HepG2 (cell line): ENCODE data around the gene SNED1. TPM values are rescaled to one million over a fixed set of nuclear protein-coding genes. Genes with fewer than 3 reads are reported as not detected.

Source experiments
- CHD4 ChIP-seq: fragments of 200-600 bp; sonication (generic); IDR thresholded peaks from 2 replicates; pipeline ENCODE4 v1.7.0; 2017; ENCODE audit warnings: mild to moderate bottlenecking, low read length, borderline replicate concordance
- GATAD1 ChIP-seq: IDR thresholded peaks from 2 replicates; pipeline ENCODE4 v1.6.1; 2016; ENCODE audit warnings: missing genetic modification reagents, missing compliant biosample characterization
- HNRNPL ChIP-seq: fragments of 200-400 bp; formaldehyde crosslinking; IDR thresholded peaks from 2 replicates; pipeline ENCODE4 v1.6.1; 2017; ENCODE audit warnings: mild to moderate bottlenecking, low read depth, low read length
- HNRNPLL ChIP-seq: fragments of 200-400 bp; formaldehyde crosslinking; IDR thresholded peaks from 2 replicates; pipeline ENCODE4 v1.6.1; 2017; ENCODE audit warnings: mild to moderate bottlenecking, low read depth, low read length; ENCODE audit not compliant: poor library complexity, severe bottlenecking
- KDM5B ChIP-seq: sonication (generic); formaldehyde crosslinking; IDR thresholded peaks from 2 replicates; pipeline ENCODE4 v1.4.0; 2020; ENCODE audit warnings: missing genetic modification reagents, mild to moderate bottlenecking, borderline replicate concordance
- MTA3 ChIP-seq: sonication (generic); formaldehyde crosslinking; IDR thresholded peaks from 2 replicates; pipeline ENCODE4 v1.4.0; 2020; ENCODE audit warnings: missing genetic modification reagents
- MXI1 ChIP-seq: IDR thresholded peaks from 3 replicates; pipeline ENCODE4 v1.6.1; 2012; ENCODE audit warnings: low read depth, low read length, inconsistent platforms, borderline replicate concordance
- PRMT3 ChIP-seq: sonication (generic); formaldehyde crosslinking; IDR thresholded peaks from 2 replicates; pipeline ENCODE4 v1.8.1; 2022; ENCODE audit warnings: low read depth, mild to moderate bottlenecking, moderate library complexity, missing genetic modification reagents, borderline replicate concordance
- SNRNP70 ChIP-seq: fragments of 200-400 bp; formaldehyde crosslinking; IDR thresholded peaks from 2 replicates; pipeline ENCODE4 v1.6.1; 2017; ENCODE audit warnings: mild to moderate bottlenecking, low read depth, low read length, moderate library complexity
- ZBTB8A ChIP-seq: sonication (generic); formaldehyde crosslinking; IDR thresholded peaks from 2 replicates; pipeline ENCODE4 v1.4.0; 2020; ENCODE audit warnings: mild to moderate bottlenecking, low read depth, missing genetic modification reagents, borderline replicate concordance
- ZNF496 ChIP-seq: sonication (generic); formaldehyde crosslinking; IDR thresholded peaks from 2 replicates; pipeline ENCODE4 v1.8.1; 2023; ENCODE audit warnings: mild to moderate bottlenecking, moderate library complexity, missing genetic modification reagents; ENCODE audit not compliant: insufficient replicate concordance
- polyA plus RNA-seq, 8 experiments: library from polyadenylated mRNA; depleted of rRNA in 3 of 8; stranded (reverse) in 7 of 8; unstranded in 1 of 8; fragments of >200 nt; fragmentation: Illumina TruSeq in 4 of 8; extraction: Trizol in 4 of 8; gene quantifications; 2 replicates each; pipeline versions ENCODE4 v1.2.1 to v1.2.3, GENCODE V29; 2011 to 2016; ENCODE audit warnings: low read depth in 4 of 8, missing spikeins in 1 of 8, mixed read lengths in 1 of 8; ENCODE audit not compliant: insufficient read depth in 1 of 8
- total RNA-seq, 5 experiments: library from RNA; depleted of rRNA; stranded (reverse); fragments of >200 nt; fragmentation: Illumina TruSeq; extraction: Trizol; gene quantifications; 2 replicates each; pipeline ENCODE4 v1.2.3, GENCODE V29; 2016; ENCODE audit warnings: low read depth in 1 of 5
- TF ChIP-seq, protein P1 (sequence below): sonication (generic); formaldehyde crosslinking; IDR thresholded peaks from 2 replicates; pipeline ENCODE4 v1.9.0; 2022; ENCODE audit warnings: low read depth, missing genetic modification reagents
- TF ChIP-seq, protein P2 (sequence below): sonication (generic); formaldehyde crosslinking; IDR thresholded peaks from 2 replicates; pipeline ENCODE4 v1.4.0; 2020; ENCODE audit warnings: mild to moderate bottlenecking, missing genetic modification reagents
- TF ChIP-seq, protein P3 (sequence below): sonication (generic); formaldehyde crosslinking; IDR thresholded peaks from 2 replicates; pipeline ENCODE4 v1.5.0; 2020; ENCODE audit warnings: mild to moderate bottlenecking, missing genetic modification reagents

SNED1 gene
- total and polyA plus RNA-seq, 2 of the 13 experiments (the other 11 are each of a cell fraction or from before 2014, with no cell fraction given), result 0.15 to 0.65 TPM

DNA sequence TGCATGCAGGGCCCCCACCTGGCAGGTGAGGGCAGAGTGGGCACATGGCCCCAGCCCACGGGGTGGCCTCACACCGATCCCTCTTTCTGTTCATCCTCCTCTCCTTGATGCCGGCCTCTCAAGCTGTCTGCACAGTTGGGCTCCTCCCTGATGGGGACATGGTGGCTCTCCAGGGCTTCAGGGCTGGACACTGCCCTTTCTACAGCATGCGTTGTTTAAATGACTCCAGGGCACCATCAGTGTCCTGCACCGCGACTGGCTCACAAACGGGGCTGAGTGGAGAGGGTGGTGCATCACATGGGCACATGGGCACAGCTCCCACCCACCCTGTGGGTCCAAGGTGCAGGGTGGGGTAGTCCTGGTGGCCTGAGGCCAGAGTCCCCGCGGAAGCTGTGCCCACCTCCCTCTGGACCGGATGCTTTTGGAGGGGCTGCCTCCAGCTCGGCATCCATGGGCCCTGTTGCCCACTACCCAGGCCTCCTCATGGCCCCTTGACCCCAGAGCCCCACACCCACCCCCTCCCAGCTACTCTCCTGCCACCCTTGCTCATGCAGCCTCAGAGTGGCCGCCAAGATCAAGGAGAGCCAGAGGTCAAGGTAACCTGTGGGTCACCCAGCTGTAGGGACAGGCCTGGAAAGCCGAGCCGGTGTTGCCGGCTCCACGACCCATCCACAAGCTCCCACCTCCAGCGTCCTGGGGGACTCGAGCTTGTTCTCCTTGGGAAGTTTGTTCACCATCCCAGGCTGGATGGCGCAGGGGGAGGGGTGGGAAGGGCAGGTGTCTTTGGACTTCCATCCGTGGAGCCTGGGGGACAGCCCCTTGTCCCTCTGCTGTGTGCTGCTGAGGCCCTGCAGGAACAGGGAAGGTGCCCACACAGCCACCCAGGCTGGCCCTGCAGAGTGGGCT lies 12.3 kb upstream of the SNED1 start (continued):
- TF ChIP-seq ZBTB8A (CRISPR knock-in tag) (no peak), KDM5B (0 out of 2 replicates have a peak, but pooled peaks have one; percentile 16), SNRNP70 (no peak), HNRNPLL (peak; percentile 11), PRMT3 (CRISPR knock-in tag) (no peak), HNRNPL (peak; percentile 62; the same call in 1 of the 2 replicates), CHD4 (no peak), MTA3 (no peak), ZNF496 (no peak), GATAD1 (no peak), MXI1 (no peak)
- TF ChIP-seq, protein P1, sequence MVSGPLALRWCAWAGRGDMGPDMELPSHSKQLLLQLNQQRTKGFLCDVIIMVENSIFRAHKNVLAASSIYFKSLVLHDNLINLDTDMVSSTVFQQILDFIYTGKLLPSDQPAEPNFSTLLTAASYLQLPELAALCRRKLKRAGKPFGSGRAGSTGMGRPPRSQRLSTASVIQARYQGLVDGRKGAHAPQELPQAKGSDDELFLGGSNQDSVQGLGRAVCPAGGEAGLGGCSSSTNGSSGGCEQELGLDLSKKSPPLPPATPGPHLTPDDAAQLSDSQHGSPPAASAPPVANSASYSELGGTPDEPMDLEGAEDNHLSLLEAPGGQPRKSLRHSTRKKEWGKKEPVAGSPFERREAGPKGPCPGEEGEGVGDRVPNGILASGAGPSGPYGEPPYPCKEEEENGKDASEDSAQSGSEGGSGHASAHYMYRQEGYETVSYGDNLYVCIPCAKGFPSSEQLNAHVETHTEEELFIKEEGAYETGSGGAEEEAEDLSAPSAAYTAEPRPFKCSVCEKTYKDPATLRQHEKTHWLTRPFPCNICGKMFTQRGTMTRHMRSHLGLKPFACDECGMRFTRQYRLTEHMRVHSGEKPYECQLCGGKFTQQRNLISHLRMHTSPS (CRISPR knock-in tag), result 0 out of 2 replicates have a peak, but pooled peaks have one; percentile 53
- TF ChIP-seq, protein P2, sequence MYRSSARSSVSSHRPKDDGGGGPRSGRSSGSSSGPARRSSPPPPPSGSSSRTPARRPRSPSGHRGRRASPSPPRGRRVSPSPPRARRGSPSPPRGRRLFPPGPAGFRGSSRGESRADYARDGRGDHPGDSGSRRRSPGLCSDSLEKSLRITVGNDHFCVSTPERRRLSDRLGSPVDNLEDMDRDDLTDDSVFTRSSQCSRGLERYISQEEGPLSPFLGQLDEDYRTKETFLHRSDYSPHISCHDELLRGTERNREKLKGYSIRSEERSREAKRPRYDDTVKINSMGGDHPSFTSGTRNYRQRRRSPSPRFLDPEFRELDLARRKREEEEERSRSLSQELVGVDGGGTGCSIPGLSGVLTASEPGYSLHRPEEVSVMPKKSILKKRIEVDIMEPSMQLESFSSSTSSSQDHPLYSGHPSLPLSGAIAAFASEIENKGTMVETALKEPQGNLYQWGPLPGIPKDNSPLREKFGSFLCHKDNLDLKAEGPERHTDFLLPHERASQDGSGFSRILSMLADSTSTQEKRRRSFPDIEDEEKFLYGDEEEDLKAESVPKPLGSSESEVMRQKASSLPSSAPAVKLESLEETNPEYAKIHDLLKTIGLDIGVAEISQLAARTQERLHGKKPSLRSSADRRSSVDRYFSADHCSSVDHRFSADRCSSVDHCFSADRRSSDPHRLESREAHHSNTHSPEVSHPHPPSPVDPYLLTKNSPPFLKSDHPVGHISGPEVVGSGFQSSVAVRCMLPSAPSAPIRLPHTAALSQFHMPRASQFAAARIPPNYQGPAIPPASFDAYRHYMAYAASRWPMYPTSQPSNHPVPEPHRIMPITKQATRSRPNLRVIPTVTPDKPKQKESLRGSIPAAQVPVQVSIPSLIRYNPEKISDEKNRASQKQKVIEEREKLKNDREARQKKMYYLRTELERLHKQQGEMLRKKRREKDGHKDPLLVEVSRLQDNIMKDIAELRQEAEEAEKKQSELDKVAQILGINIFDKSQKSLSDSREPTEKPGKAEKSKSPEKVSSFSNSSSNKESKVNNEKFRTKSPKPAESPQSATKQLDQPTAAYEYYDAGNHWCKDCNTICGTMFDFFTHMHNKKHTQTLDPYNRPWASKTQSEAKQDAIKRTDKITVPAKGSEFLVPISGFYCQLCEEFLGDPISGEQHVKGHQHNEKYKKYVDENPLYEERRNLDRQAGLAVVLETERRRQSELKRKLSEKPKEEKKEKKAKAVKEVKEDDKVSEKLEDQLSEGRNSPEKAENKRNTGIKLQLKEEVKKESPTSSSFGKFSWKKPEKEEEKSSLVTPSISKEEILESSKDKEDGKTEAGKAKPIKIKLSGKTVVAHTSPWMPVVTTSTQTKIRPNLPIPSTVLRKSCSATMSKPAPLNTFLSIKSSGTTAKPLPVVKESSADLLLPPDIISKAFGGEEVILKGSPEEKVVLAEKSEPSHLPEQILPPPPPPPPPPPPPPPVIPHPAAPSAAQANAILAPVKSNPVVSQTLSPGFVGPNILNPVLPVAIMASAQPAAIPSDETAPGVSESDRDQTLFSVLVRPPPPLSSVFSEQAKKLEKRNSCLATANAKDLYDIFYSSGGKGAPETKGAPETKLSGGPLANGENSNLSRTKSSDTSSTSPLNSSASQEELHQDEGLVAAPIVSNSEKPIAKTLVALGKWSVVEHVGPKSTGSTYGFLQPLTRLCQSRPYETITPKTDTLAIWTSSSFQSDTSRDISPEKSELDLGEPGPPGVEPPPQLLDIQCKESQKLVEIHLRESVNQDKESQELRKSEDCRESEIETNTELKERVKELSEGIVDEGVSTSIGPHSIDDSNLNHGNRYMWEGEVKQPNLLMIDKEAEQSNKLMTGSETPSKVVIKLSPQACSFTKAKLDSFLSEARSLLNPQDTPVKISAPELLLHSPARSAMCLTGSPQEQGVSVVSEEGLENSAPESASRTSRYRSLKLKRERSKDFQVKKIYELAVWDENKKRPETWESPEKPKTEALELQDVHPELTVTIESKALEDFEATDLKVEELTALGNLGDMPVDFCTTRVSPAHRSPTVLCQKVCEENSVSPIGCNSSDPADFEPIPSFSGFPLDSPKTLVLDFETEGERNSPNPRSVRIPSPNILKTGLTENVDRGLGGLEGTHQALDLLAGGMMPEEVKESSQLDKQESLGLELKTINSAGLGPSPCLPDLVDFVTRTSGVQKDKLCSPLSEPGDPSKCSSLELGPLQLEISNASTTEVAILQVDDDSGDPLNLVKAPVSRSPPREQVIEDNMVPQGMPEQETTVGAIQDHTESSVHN, result no peak
- TF ChIP-seq, protein P3, sequence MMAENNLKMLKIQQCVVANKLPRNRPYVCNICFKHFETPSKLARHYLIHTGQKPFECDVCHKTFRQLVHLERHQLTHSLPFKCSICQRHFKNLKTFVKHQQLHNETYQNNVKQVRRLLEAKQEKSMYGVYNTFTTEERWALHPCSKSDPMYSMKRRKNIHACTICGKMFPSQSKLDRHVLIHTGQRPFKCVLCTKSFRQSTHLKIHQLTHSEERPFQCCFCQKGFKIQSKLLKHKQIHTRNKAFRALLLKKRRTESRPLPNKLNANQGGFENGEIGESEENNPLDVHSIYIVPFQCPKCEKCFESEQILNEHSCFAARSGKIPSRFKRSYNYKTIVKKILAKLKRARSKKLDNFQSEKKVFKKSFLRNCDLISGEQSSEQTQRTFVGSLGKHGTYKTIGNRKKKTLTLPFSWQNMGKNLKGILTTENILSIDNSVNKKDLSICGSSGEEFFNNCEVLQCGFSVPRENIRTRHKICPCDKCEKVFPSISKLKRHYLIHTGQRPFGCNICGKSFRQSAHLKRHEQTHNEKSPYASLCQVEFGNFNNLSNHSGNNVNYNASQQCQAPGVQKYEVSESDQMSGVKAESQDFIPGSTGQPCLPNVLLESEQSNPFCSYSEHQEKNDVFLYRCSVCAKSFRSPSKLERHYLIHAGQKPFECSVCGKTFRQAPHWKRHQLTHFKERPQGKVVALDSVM (CRISPR knock-in tag), result no peak
